ENCODE data around the gene SPTAN1. TPM values are rescaled to one million over a fixed set of nuclear protein-coding genes. Genes with fewer than 3 reads are reported as not detected.

SPTAN1 gene
- total RNA-seq, 2 donors from 2014 or later, result 119 to 248 TPM

GRCh38 chr9:128556276-128556675, 3.9 kb downstream of the SPTAN1 start:
- peaks cover 61% of the 10 kb centered on the region for H3K4me1 ChIP-seq
- no peaks in the 10 kb centered on the region for H3K36me3 ChIP-seq (replicated peaks in 1 of 2; ENCODE audit: insufficient read depth in 1 of 2, low read depth in 2 of 2)
- ATAC-seq (no peak), DNase-seq (no peak)
- 64 to 66% methylated on average over 2 of the region's 2 CpGs for WGBS, 2 donors
- no peaks in the 10 kb centered on the region for H3K27me3 ChIP-seq
- H3K9me3 ChIP-seq, result no peaks in the 10 kb centered on the region
- intact Hi-C loops (cut with DNase I), result no loop called here
- H3K27ac ChIP-seq, result peak overlapping the region in 1 of 4 donors; percentile 92
- H3K4me3 ChIP-seq, result no peak overlapping the region
- TF ChIP-seq CTCF (IDR thresholded peaks at IDR 0.05), result no peak
- no peak for TF ChIP-seq POLR2A (IDR thresholded peaks at IDR 0.05)

- Histone ChIP-seq H3K4me3 (no peak overlapping the region), H3K36me3 (replicated peaks in 1 of 2; ENCODE audit: insufficient read depth in 1 of 2, low read depth in 2 of 2) (no peaks in the 10 kb centered on the region), H3K9me3 (no peaks in the 10 kb centered on the region), H3K4me1 (peaks cover 57% of the 10 kb centered on the region), H3K27me3 (no peaks in the 10 kb centered on the region), H3K27ac (peak overlapping the region in 1 of 4 donors; percentile 46)
- TF ChIP-seq POLR2A (IDR thresholded peaks at IDR 0.05), result no peak
- no peak for TF ChIP-seq CTCF (IDR thresholded peaks at IDR 0.05)
- intact Hi-C loops (cut with DNase I), result no loop called here
- ATAC-seq, result no peak
- WGBS, 2 donors, result 56 to 62% methylated on average over 5 of the region's 5 CpGs
- DNase-seq, result no peak
These were observed 4.7 kb downstream of the SPTAN1 start for GRCh38 chr9:128556926-128557634.

DNA sequence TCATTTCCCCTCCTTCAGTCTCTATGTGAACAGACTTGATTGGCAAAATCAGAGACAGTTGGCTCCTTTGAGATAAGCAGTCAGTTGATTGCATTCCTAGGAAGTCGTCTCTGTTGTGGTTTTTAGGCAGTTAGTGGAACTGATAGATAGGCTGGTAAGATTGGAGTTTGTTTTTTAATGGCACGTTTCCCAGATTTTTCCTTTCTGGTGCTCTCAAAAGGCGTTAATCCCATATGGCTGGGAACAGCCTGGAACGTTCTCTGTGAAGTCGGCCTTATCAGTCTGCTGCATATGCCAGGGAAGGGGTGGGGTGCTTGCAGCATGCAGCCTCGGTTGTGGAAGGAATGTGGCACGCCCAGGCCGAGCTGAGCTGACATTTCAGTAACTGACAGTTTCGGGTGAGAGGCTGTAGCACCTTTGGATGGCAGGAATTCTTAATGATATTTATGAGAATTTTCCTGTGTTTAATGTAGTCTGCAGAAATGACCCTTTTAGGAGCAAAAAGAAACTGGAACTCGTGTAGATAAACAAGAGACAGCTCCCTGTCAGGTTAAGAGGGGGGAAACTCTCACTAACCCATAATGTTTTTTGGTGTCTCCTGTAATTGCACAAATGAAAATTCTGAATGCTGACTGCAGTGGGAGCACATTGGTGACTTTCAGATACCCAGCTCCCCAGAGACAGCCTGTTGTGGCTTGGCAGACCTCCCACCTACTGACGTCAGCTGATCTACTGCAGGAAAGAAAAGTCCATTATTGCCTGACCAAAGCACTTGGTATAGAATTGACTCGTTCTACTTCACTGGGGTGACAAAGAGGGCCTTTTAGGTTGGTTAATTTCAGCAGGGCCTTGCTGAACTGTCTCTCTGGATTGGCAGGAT, 6.3 kb downstream of the SPTAN1 start:
- 0% methylated on average over 9 to 12 of the region's 12 CpGs for WGBS, 2 donors
- DNase-seq (peak; percentile 81 to 89 (median 84)), ATAC-seq (peak; percentile 73)
- peak overlapping the region; percentile 58 to 69 (median 68) for H3K27ac ChIP-seq
- peaks cover 51% of the 10 kb centered on the region for H3K4me1 ChIP-seq
- no peaks in the 10 kb centered on the region for H3K27me3 ChIP-seq
- H3K9me3 ChIP-seq, result no peaks in the 10 kb centered on the region
- no peak overlapping the region for H3K4me3 ChIP-seq
- TF ChIP-seq CTCF (IDR thresholded peaks at IDR 0.05) (peak in 2 of 7 experiments; percentile 9 to 12), POLR2A (IDR thresholded peaks at IDR 0.05) (no peak)
- peaks cover 0 to 2% of the 10 kb centered on the region in 2 donors for H3K36me3 ChIP-seq (replicated peaks in 1 of 2; ENCODE audit: insufficient read depth in 1 of 2, low read depth in 2 of 2)
- intact Hi-C loops (cut with DNase I), result no loop called here

DNA sequence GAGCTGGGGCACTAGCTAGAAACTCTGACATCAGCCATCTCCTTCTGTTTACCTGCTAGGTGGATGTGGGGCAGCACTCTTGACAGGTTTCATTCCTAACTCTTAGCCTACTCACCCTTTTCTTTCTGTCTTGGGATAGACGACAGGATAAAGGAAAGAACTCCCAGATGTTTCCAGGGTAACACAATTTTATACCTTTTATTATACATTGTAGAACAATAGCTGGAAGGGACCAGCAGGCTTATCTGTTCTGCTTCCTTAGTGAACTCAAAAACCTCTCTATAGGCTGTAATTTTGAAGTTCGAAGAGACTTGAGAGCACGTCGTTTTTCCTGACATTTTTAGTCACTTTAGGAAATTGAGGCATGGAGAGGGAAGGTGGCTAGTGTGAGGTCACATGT, 13.2 kb downstream of the SPTAN1 start:
- no peaks in the 10 kb centered on the region for H3K9me3 ChIP-seq
- no peak for TF ChIP-seq POLR2A (IDR thresholded peaks at IDR 0.05)
- intact Hi-C loops (cut with DNase I), result no loop called here
- no peak overlapping the region for H3K27ac ChIP-seq
- H3K4me1 ChIP-seq, result no peaks in the 10 kb centered on the region
- no peaks in the 10 kb centered on the region for H3K27me3 ChIP-seq
- WGBS, 2 donors, result 69 to 76% methylated on average over 4 of the region's 4 CpGs
- peaks cover 0 to 7% of the 10 kb centered on the region in 2 donors for H3K36me3 ChIP-seq (replicated peaks in 1 of 2; ENCODE audit: insufficient read depth in 1 of 2, low read depth in 2 of 2)
- ATAC-seq (no peak), DNase-seq (no peak)
- H3K4me3 ChIP-seq, result no peak overlapping the region

DNA sequence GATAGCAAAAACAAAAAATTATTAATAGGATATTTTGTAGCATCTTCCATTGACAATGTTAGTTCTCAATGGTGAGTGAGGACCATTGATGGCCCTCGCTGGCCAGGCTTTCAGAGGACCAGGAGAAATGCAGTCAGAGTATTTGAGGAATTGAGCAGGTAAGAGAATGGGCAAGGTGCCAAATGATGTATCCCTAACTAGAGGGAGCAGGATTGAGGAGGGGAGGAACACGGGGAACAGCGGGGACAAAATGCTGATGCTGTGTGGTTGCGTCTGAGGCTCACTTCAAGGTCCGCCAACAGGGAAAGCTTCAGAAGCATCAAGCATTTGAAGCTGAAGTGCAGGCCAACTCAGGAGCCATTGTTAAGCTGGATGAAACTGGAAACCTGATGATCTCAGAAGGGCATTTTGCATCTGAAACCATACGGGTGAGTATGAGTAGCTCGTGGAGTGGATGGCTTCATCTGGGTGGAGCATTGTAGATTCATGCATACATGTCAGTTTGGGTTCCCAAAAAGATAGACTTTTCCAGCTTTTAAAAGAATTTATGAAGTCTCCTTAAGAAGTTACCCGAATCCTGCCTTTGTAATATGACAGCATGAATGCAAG, 16.2 kb downstream of the SPTAN1 start:
- TF ChIP-seq CTCF (IDR thresholded peaks at IDR 0.05) (no peak), POLR2A (IDR thresholded peaks at IDR 0.05) (no peak)
- H3K27ac ChIP-seq, result no peak overlapping the region
- WGBS, 2 donors, result 76 to 77% methylated on average over 8 of the region's 8 CpGs
- H3K27me3 ChIP-seq, result no peaks in the 10 kb centered on the region
- H3K36me3 ChIP-seq (replicated peaks in 1 of 2; ENCODE audit: insufficient read depth in 1 of 2, low read depth in 2 of 2), result peaks cover 0 to 7% of the 10 kb centered on the region in 2 donors
- no peaks in the 10 kb centered on the region for H3K4me1 ChIP-seq
- no peak overlapping the region for H3K4me3 ChIP-seq
- ATAC-seq, result no peak
- intact Hi-C loops (cut with DNase I), result no loop called here
- no peak for DNase-seq
- H3K9me3 ChIP-seq, result no peaks in the 10 kb centered on the region
